HEK293 (cell line): ENCODE measurements around the gene ADAMTSL4.
A peak's percentile ranks its signal among the peaks of the same experiment; 100 is the strongest.

ENCODE experiments used
- AEBP2 ChIP-seq: fragments of 450-650 bp; formaldehyde crosslinking; IDR thresholded peaks from 2 replicates; pipeline ENCODE4 v1.5.1; 2016; ENCODE audit warnings: missing biosample characterization, missing genetic modification characterization, borderline replicate concordance
- EGR2 ChIP-seq: fragments of 450-650 bp; formaldehyde crosslinking; IDR thresholded peaks from 2 replicates; pipeline ENCODE4 v1.5.1; 2016; ENCODE audit warnings: low read depth, missing biosample characterization, missing genetic modification characterization
- MZF1 ChIP-seq: fragments of 450-650 bp; formaldehyde crosslinking; IDR thresholded peaks from 2 replicates; pipeline ENCODE4 v1.5.1; 2017; ENCODE audit warnings: missing biosample characterization, missing genetic modification characterization, borderline replicate concordance
- PRDM4 ChIP-seq: fragments of 450-650 bp; formaldehyde crosslinking; IDR thresholded peaks from 2 replicates; pipeline ENCODE4 v1.5.1; 2017; ENCODE audit warnings: missing biosample characterization, missing genetic modification characterization
- PRDM6 ChIP-seq: fragments of 450-650 bp; formaldehyde crosslinking; IDR thresholded peaks from 2 replicates; pipeline ENCODE4 v1.5.1; 2017; ENCODE audit warnings: missing biosample characterization, missing genetic modification characterization
- RBAK ChIP-seq: fragments of 450-650 bp; formaldehyde crosslinking; IDR thresholded peaks from 2 replicates; pipeline ENCODE4 v1.5.1; 2016; ENCODE audit warnings: missing biosample characterization, missing genetic modification characterization
- SCRT1 ChIP-seq: fragments of 450-650 bp; formaldehyde crosslinking; IDR thresholded peaks from 2 replicates; pipeline ENCODE4 v1.5.1; 2016; ENCODE audit warnings: missing biosample characterization, missing genetic modification characterization, borderline replicate concordance
- ZBTB10 ChIP-seq: fragments of 450-650 bp; formaldehyde crosslinking; IDR thresholded peaks from 2 replicates; pipeline ENCODE4 v1.5.1; 2016; ENCODE audit warnings: missing biosample characterization, missing genetic modification characterization
- ZBTB11 ChIP-seq: fragments of 450-650 bp; formaldehyde crosslinking; conservative IDR thresholded peaks from 2 replicates; pipeline ENCODE4 v1.5.1; 2016; ENCODE audit warnings: low read depth, missing biosample characterization, missing genetic modification characterization
- ZBTB44 ChIP-seq: fragments of 450-650 bp; IDR thresholded peaks from 2 replicates; pipeline ENCODE4 v1.5.1; 2018; ENCODE audit warnings: missing biosample characterization, mild to moderate bottlenecking, missing genetic modification characterization
- ZNF114 ChIP-seq: fragments of 450-650 bp; formaldehyde crosslinking; IDR thresholded peaks from 2 replicates; pipeline ENCODE4 v1.5.0; 2017; ENCODE audit warnings: missing biosample characterization, missing genetic modification characterization
- ZNF140 ChIP-seq: fragments of 450-650 bp; formaldehyde crosslinking; IDR thresholded peaks from 2 replicates; pipeline ENCODE4 v1.5.1; 2016; ENCODE audit warnings: missing biosample characterization, missing genetic modification characterization
- ZNF146 ChIP-seq: fragments of 450-650 bp; formaldehyde crosslinking; IDR thresholded peaks from 2 replicates; pipeline ENCODE4 v1.5.1; 2016; ENCODE audit warnings: missing biosample characterization, missing genetic modification characterization
- ZNF157 ChIP-seq: fragments of 450-650 bp; formaldehyde crosslinking; IDR thresholded peaks from 2 replicates; pipeline ENCODE4 v1.5.1; 2016; ENCODE audit warnings: missing biosample characterization, missing genetic modification characterization
- ZNF202 ChIP-seq: fragments of 450-650 bp; formaldehyde crosslinking; IDR thresholded peaks from 2 replicates; pipeline ENCODE4 v1.5.1; 2016; ENCODE audit warnings: missing biosample characterization, missing genetic modification characterization, borderline replicate concordance
- ZNF366 ChIP-seq: fragments of 450-650 bp; formaldehyde crosslinking; conservative IDR thresholded peaks from 2 replicates; pipeline ENCODE4 v1.5.1; 2016; ENCODE audit warnings: missing biosample characterization, missing genetic modification characterization
- ZNF37A ChIP-seq: fragments of 450-650 bp; IDR thresholded peaks from 2 replicates; pipeline ENCODE4 v1.5.1; 2018; ENCODE audit warnings: missing biosample characterization, missing genetic modification characterization
- ZNF513 ChIP-seq: fragments of 450-650 bp; IDR thresholded peaks from 2 replicates; pipeline ENCODE4 v1.5.1; 2018; ENCODE audit warnings: missing biosample characterization, missing genetic modification characterization
- ZNF747 ChIP-seq: fragments of 450-650 bp; formaldehyde crosslinking; IDR thresholded peaks from 2 replicates; pipeline ENCODE4 v1.5.1; 2016; ENCODE audit warnings: missing biosample characterization, missing genetic modification characterization
- ZSCAN16 ChIP-seq: fragments of 450-650 bp; formaldehyde crosslinking; IDR thresholded peaks from 2 replicates; pipeline ENCODE4 v1.5.1; 2016; ENCODE audit warnings: missing biosample characterization, missing genetic modification characterization
- ZSCAN23 ChIP-seq: fragments of 450-650 bp; formaldehyde crosslinking; IDR thresholded peaks from 2 replicates; pipeline ENCODE4 v1.5.1; 2016; ENCODE audit warnings: missing biosample characterization, missing genetic modification characterization
- ZXDB ChIP-seq: fragments of 450-650 bp; formaldehyde crosslinking; IDR thresholded peaks from 2 replicates; pipeline ENCODE4 v1.5.1; 2016; ENCODE audit warnings: missing biosample characterization, missing genetic modification characterization

Gene ADAMTSL4

GRCh38 chr1:150515328-150516049 is 33.7 kb upstream of the ADAMTSL4 start, which contains the start of gene FALEC (continued):
- TF ChIP-seq AEBP2 (tag by site-specific recombination) (no peak), ZXDB (tag by site-specific recombination) (peak; percentile 70), ZNF157 (tag by site-specific recombination) (no peak), EGR2 (peak; percentile 96), ZSCAN23 (tag by site-specific recombination) (peak; percentile 86; the same call in 1 of the 2 replicates), ZBTB10 (tag by site-specific recombination) (peak; percentile 85), RBAK (no peak), PRDM4 (tag by site-specific recombination) (peak; percentile 91), ZNF202 (no peak), ZNF37A (tag by site-specific recombination) (no peak), ZBTB44 (no peak), ZSCAN16 (tag by site-specific recombination) (no peak), PRDM6 (tag by site-specific recombination) (no peak), ZNF366 (tag by site-specific recombination) (peak; percentile 69; the same call in 1 of the 2 replicates), ZNF513 (tag by site-specific recombination) (no peak; the same call in 1 of the 2 replicates), SCRT1 (tag by site-specific recombination) (no peak), ZNF146 (tag by site-specific recombination) (no peak), MZF1 (tag by site-specific recombination) (0 out of 2 replicates have a peak, but pooled peaks have one; percentile 15), ZNF747 (tag by site-specific recombination) (no peak), ZNF140 (tag by site-specific recombination) (no peak), ZNF114 (tag by site-specific recombination) (no peak), ZBTB11 (tag by site-specific recombination) (no peak)
